ENCODE results near the gene ZBED1. TPM values are rescaled to one million over a fixed set of nuclear protein-coding genes. Genes with fewer than 3 reads are reported as not detected.

Gene ZBED1
- polyA plus RNA-seq, 1 donor from 2014 or later: 43.2 TPM

GRCh38 chrX:2489446-2490445 is 11.0 kb downstream of the ZBED1 start:
- Histone ChIP-seq H3K79me2 (replicated peaks; ENCODE audit: insufficient read depth, low read length) (peaks cover 19% of the 10 kb centered on the region), H3K4me2 (ENCODE audit: low read length) (no peak overlapping the region), H3K9ac (ENCODE audit: low read length) (no peak overlapping the region), H3K4me3 (ENCODE audit: low read length) (no peak overlapping the region), H3K9me3 (ENCODE audit: low read length) (peaks cover 14% of the 10 kb centered on the region), H3F3A (ENCODE audit: insufficient read depth, low read length, poor library complexity, severe bottlenecking) (no peaks in the 10 kb centered on the region), H3K9me2 (ENCODE audit: insufficient read depth, low read length) (no peaks in the 10 kb centered on the region), H3K36me3 (ENCODE audit: insufficient read depth, low read length) (peaks cover 24% of the 10 kb centered on the region), H3K27ac (ENCODE audit: low read length) (no peak overlapping the region), H2AFZ (ENCODE audit: low read depth, low read length) (no peak overlapping the region), H3K27me3 (ENCODE audit: insufficient read depth, low read depth, low read length) (no peaks in the 10 kb centered on the region), H4K20me1 (ENCODE audit: insufficient read depth) (no peaks in the 10 kb centered on the region)
- TF ChIP-seq EZH2 (IDR thresholded peaks at IDR 0.05; ENCODE audit: borderline replicate concordance, insufficient read depth, low read length, poor library complexity, severe bottlenecking): no peak
- no peak for TF ChIP-seq SMC3 (conservative IDR thresholded peaks at IDR 0.05; ENCODE audit: poor library complexity)
- no peak for TF ChIP-seq EP300 (conservative IDR thresholded peaks at IDR 0.05; ENCODE audit: poor library complexity, severe bottlenecking)
- no peak for TF ChIP-seq MXI1 (conservative IDR thresholded peaks at IDR 0.05; ENCODE audit: poor library complexity, severe bottlenecking)
- TF ChIP-seq RAD21 (conservative IDR thresholded peaks at IDR 0.05): no peak
- TF ChIP-seq CTCF (IDR thresholded peaks at IDR 0.05; ENCODE audit: poor library complexity, severe bottlenecking): no peak
- no peak for TF ChIP-seq TAF1 (IDR thresholded peaks at IDR 0.05; ENCODE audit: low read depth)
- TF ChIP-seq REST (IDR thresholded peaks at IDR 0.05; ENCODE audit: borderline replicate concordance): no peak
- no peak for TF ChIP-seq POLR2AphosphoS5 (IDR thresholded peaks at IDR 0.05)

- Histone ChIP-seq H3K4me2 (ENCODE audit: low read length) (no peak overlapping the region), H2AFZ (ENCODE audit: low read depth, low read length) (no peak overlapping the region), H3K79me2 (replicated peaks; ENCODE audit: insufficient read depth, low read length) (peaks cover 9% of the 10 kb centered on the region), H3K36me3 (ENCODE audit: insufficient read depth, low read length) (peaks cover 24% of the 10 kb centered on the region), H3K27me3 (ENCODE audit: insufficient read depth, low read depth, low read length) (no peaks in the 10 kb centered on the region), H3K9me3 (ENCODE audit: low read length) (peaks cover 14% of the 10 kb centered on the region), H3K9ac (ENCODE audit: low read length) (no peak overlapping the region), H3F3A (ENCODE audit: insufficient read depth, low read length, poor library complexity, severe bottlenecking) (no peaks in the 10 kb centered on the region), H3K4me3 (ENCODE audit: low read length) (no peak overlapping the region), H3K27ac (ENCODE audit: low read length) (no peak overlapping the region), H4K20me1 (ENCODE audit: insufficient read depth) (no peaks in the 10 kb centered on the region), H3K9me2 (ENCODE audit: insufficient read depth, low read length) (no peaks in the 10 kb centered on the region)
- no peak for TF ChIP-seq RAD21 (conservative IDR thresholded peaks at IDR 0.05)
- TF ChIP-seq REST (IDR thresholded peaks at IDR 0.05; ENCODE audit: borderline replicate concordance): no peak
- TF ChIP-seq TAF1 (IDR thresholded peaks at IDR 0.05; ENCODE audit: low read depth): no peak
- no peak for TF ChIP-seq CTCF (IDR thresholded peaks at IDR 0.05; ENCODE audit: poor library complexity, severe bottlenecking)
- TF ChIP-seq MXI1 (conservative IDR thresholded peaks at IDR 0.05; ENCODE audit: poor library complexity, severe bottlenecking): no peak
- no peak for TF ChIP-seq EZH2 (IDR thresholded peaks at IDR 0.05; ENCODE audit: borderline replicate concordance, insufficient read depth, low read length, poor library complexity, severe bottlenecking)
- no peak for TF ChIP-seq EP300 (conservative IDR thresholded peaks at IDR 0.05; ENCODE audit: poor library complexity, severe bottlenecking)
- TF ChIP-seq SMC3 (conservative IDR thresholded peaks at IDR 0.05; ENCODE audit: poor library complexity): no peak
- no peak for TF ChIP-seq POLR2AphosphoS5 (IDR thresholded peaks at IDR 0.05)
These were observed 12.0 kb downstream of the ZBED1 start for GRCh38 chrX:2488621-2489285.

Measured in neural cell (in vitro differentiated cells).